KMS-11 (cell line): ENCODE measurements around the gene SPDYE4.
A peak's percentile ranks its signal among the peaks of the same experiment; 100 is the strongest.

Experiments used
- H2AFZ ChIP-seq: fragments of 200-600 bp; sonication (generic); 2 replicates; pipeline ENCODE4 v1.6.1; 2016; ENCODE audit warnings: antibody characterized with exemption, mixed run types, low read depth
- H3K27ac ChIP-seq: fragments of 200-600 bp; sonication (generic); 2 replicates; pipeline ENCODE4 v1.6.1; 2016; ENCODE audit warnings: mild to moderate bottlenecking, mixed run types
- H3K27me3 ChIP-seq: fragments of 200-600 bp; sonication (generic); 2 replicates; pipeline ENCODE4 v1.6.1; 2017; ENCODE audit warnings: mild to moderate bottlenecking, low read depth, mixed run types, moderate library complexity; ENCODE audit not compliant: insufficient read depth
- H3K36me3 ChIP-seq: fragments of 200-600 bp; sonication (generic); 2 replicates; pipeline ENCODE4 v1.6.1; 2017; ENCODE audit warnings: mild to moderate bottlenecking, mixed run types; ENCODE audit not compliant: insufficient read depth
- H3K4me1 ChIP-seq: fragments of 200-600 bp; sonication (generic); 2 replicates; pipeline ENCODE4 v1.6.1; 2016; ENCODE audit warnings: mild to moderate bottlenecking, low read depth, mixed run types; ENCODE audit not compliant: poor library complexity, severe bottlenecking
- H3K4me2 ChIP-seq: fragments of 200-600 bp; sonication (generic); 2 replicates; pipeline ENCODE4 v1.7.0; 2016; ENCODE audit warnings: mild to moderate bottlenecking, mixed run types
- H3K4me3 ChIP-seq: fragments of 200-600 bp; sonication (generic); IDR thresholded peaks from 2 replicates; pipeline ENCODE4 v1.6.1; 2017; ENCODE audit warnings: low read depth, low read length, mixed read lengths; ENCODE audit not compliant: insufficient read depth
- H3K79me2 ChIP-seq: fragments of 200-600 bp; sonication (generic); 2 replicates; pipeline ENCODE4 v1.6.1; 2016; ENCODE audit warnings: low read depth, mixed run types; ENCODE audit not compliant: insufficient read depth
- H3K9ac ChIP-seq: fragments of 200-600 bp; sonication (generic); 2 replicates; pipeline ENCODE4 v1.6.1; 2016; ENCODE audit warnings: mild to moderate bottlenecking, mixed run types
- H4K20me1 ChIP-seq: fragments of 200-600 bp; sonication (generic); 2 replicates; pipeline ENCODE4 v1.6.1; 2016; ENCODE audit warnings: mild to moderate bottlenecking, mixed run types; ENCODE audit not compliant: insufficient read depth
- CTCF ChIP-seq: fragments of 200-600 bp; sonication (generic); conservative IDR thresholded peaks from 2 replicates; pipeline ENCODE4 v1.6.1; 2017; ENCODE audit warnings: low read depth, mild to moderate bottlenecking, antibody characterized with exemption, low read length, moderate library complexity, mixed read lengths

The SPDYE4 gene

GRCh38 chr17:8746501-8747236, 11.7 kb downstream of the SPDYE4 start:
- Histone ChIP-seq H3K4me2 (no peak overlapping the region), H3K79me2 (no peaks in the 10 kb centered on the region), H2AFZ (peak overlapping the region; percentile 26), H3K36me3 (no peaks in the 10 kb centered on the region), H3K4me1 (no peaks in the 10 kb centered on the region), H3K9ac (no peak overlapping the region), H3K4me3 (no peak overlapping the region), H3K27me3 (no peaks in the 10 kb centered on the region), H4K20me1 (no peaks in the 10 kb centered on the region), H3K27ac (no peak overlapping the region)
- TF ChIP-seq CTCF, result no peak

- peak; percentile 33; the same call in 1 of the 2 replicates for TF ChIP-seq CTCF
- Histone ChIP-seq H3K4me3 (no peak overlapping the region), H3K79me2 (no peaks in the 10 kb centered on the region), H3K9ac (peak overlapping the region; percentile 44; the same call in 1 of the 2 replicates), H4K20me1 (no peaks in the 10 kb centered on the region), H3K27me3 (no peaks in the 10 kb centered on the region), H3K4me2 (0 out of 2 replicates have a peak overlapping the region, but pooled peaks have one; percentile 29), H3K27ac (no peak overlapping the region), H3K4me1 (no peaks in the 10 kb centered on the region), H2AFZ (peak overlapping the region; percentile 34), H3K36me3 (no peaks in the 10 kb centered on the region)
Measured at GRCh38 chr17:8745586-8746500, 12.5 kb downstream of the SPDYE4 start.

GRCh38 chr17:8744086-8744785, 14.1 kb downstream of the SPDYE4 start:
- Histone ChIP-seq H3K4me1 (no peaks in the 10 kb centered on the region), H3K27me3 (no peaks in the 10 kb centered on the region), H2AFZ (no peak overlapping the region), H3K4me2 (no peak overlapping the region), H3K9ac (no peak overlapping the region), H3K36me3 (no peaks in the 10 kb centered on the region), H3K79me2 (no peaks in the 10 kb centered on the region), H4K20me1 (no peaks in the 10 kb centered on the region), H3K4me3 (no peak overlapping the region), H3K27ac (no peak overlapping the region)
- no peak for TF ChIP-seq CTCF

GRCh38 chr17:8742819-8743218, 15.5 kb downstream of the SPDYE4 start:
- no peaks in the 10 kb centered on the region for H3K4me1 ChIP-seq
- no peak overlapping the region for H3K4me3 ChIP-seq
- H2AFZ ChIP-seq, result no peak overlapping the region
- H4K20me1 ChIP-seq, result no peaks in the 10 kb centered on the region
- H3K79me2 ChIP-seq, result no peaks in the 10 kb centered on the region
- H3K27me3 ChIP-seq, result no peaks in the 10 kb centered on the region
- TF ChIP-seq CTCF, result no peak
- H3K9ac ChIP-seq, result no peak overlapping the region
- no peak overlapping the region for H3K4me2 ChIP-seq
- no peaks in the 10 kb centered on the region for H3K36me3 ChIP-seq
- no peak overlapping the region for H3K27ac ChIP-seq
